ENCODE results near the gene ASAP3.

ASAP3 gene

DNA sequence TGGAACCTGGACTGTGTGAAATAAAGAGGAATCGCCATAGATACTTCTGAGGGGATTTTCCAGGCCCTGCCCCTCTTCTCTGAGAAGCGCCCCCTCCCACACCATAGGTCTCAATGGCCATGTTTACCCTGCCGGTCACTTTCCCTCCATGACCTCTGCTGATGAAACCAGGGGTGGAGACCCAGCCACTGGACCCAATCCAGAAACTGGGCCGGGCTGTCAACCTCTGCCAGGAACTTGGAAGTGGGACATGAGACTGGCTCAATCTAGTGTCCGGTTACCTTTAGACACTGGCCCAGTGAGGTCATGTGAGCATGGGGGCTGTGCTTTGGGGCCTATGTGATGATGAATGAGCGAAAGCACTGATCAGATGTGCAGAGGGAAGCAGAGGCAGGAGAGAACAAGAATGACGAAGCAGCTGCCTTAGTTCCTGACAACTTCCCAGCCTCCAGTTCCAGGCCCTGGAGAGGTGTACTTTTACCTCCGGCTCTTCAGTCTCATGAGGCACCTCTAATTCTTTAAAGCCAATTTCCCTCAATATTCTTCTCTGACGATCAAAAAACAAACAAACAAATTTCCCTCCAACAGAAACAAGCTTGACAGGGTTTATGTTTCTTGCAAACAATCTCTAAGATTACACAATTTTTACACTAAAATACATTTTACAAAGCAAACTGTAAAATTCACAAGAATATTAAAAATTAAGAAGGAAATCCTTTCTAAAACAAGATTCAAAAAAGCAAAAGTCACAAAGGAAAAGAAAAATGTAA, 4.9 kb downstream of the ASAP3 start:
- intact Hi-C loops (cut with DNase I; ENCODE audit: low total_unique reads), result no loop called here
- DNase-seq, result peak; percentile 87
- H3K27ac ChIP-seq, result peak overlapping the region; percentile 23 to 26
- H3K36me3 ChIP-seq, result no peaks in the 10 kb centered on the region
- no peak overlapping the region for H3K4me3 ChIP-seq
- TF ChIP-seq, protein P1, sequence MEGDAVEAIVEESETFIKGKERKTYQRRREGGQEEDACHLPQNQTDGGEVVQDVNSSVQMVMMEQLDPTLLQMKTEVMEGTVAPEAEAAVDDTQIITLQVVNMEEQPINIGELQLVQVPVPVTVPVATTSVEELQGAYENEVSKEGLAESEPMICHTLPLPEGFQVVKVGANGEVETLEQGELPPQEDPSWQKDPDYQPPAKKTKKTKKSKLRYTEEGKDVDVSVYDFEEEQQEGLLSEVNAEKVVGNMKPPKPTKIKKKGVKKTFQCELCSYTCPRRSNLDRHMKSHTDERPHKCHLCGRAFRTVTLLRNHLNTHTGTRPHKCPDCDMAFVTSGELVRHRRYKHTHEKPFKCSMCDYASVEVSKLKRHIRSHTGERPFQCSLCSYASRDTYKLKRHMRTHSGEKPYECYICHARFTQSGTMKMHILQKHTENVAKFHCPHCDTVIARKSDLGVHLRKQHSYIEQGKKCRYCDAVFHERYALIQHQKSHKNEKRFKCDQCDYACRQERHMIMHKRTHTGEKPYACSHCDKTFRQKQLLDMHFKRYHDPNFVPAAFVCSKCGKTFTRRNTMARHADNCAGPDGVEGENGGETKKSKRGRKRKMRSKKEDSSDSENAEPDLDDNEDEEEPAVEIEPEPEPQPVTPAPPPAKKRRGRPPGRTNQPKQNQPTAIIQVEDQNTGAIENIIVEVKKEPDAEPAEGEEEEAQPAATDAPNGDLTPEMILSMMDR (IDR thresholded peaks at IDR 0.05), result no peak
- H3K9me3 ChIP-seq, result no peaks in the 10 kb centered on the region
- H3K4me1 ChIP-seq, result peaks cover 0 to 48% (median 23%) of the 10 kb centered on the region in 4 donors
- H3K27me3 ChIP-seq, result no peaks in the 10 kb centered on the region

GRCh38 chr1:23477359-23478144, 6.4 kb downstream of the ASAP3 start:
- no peaks in the 10 kb centered on the region for H3K9me3 ChIP-seq
- H3K36me3 ChIP-seq, result no peaks in the 10 kb centered on the region
- no peak overlapping the region for H3K4me3 ChIP-seq
- no peak for DNase-seq
- H3K27me3 ChIP-seq, result no peaks in the 10 kb centered on the region
- peaks cover 0 to 40% (median 17%) of the 10 kb centered on the region in 4 donors for H3K4me1 ChIP-seq
- H3K27ac ChIP-seq, result no peak overlapping the region
- TF ChIP-seq, protein P1 (IDR thresholded peaks at IDR 0.05), result no peak
- intact Hi-C loops (cut with DNase I; ENCODE audit: low total_unique reads), result no loop called here

- Histone ChIP-seq H3K27me3 (no peaks in the 10 kb centered on the region), H3K9me3 (no peaks in the 10 kb centered on the region), H3K4me1 (peaks cover 0 to 35% (median 20%) of the 10 kb centered on the region in 4 donors), H3K36me3 (no peaks in the 10 kb centered on the region), H3K27ac (peak overlapping the region in 1 of 2 donors; percentile 10), H3K4me3 (no peak overlapping the region)
- DNase-seq, result no peak
- intact Hi-C loops (cut with DNase I; ENCODE audit: low total_unique reads), result no loop called here
- TF ChIP-seq, protein P1 (IDR thresholded peaks at IDR 0.05), result no peak
Observed at GRCh38 chr1:23475641-23476040, 8.3 kb downstream of the ASAP3 start.

GRCh38 chr1:23475134-23475628, 8.8 kb downstream of the ASAP3 start:
- TF ChIP-seq, protein P1 (IDR thresholded peaks at IDR 0.05), result no peak
- H3K4me1 ChIP-seq, result peaks cover 0 to 36% (median 22%) of the 10 kb centered on the region in 4 donors
- no peak overlapping the region for H3K4me3 ChIP-seq
- peak overlapping the region in 1 of 2 donors; percentile 10 for H3K27ac ChIP-seq
- no peaks in the 10 kb centered on the region for H3K27me3 ChIP-seq
- H3K9me3 ChIP-seq, result no peaks in the 10 kb centered on the region
- DNase-seq, result no peak
- H3K36me3 ChIP-seq, result no peaks in the 10 kb centered on the region
- intact Hi-C loops (cut with DNase I; ENCODE audit: low total_unique reads), result no loop called here

DNA sequence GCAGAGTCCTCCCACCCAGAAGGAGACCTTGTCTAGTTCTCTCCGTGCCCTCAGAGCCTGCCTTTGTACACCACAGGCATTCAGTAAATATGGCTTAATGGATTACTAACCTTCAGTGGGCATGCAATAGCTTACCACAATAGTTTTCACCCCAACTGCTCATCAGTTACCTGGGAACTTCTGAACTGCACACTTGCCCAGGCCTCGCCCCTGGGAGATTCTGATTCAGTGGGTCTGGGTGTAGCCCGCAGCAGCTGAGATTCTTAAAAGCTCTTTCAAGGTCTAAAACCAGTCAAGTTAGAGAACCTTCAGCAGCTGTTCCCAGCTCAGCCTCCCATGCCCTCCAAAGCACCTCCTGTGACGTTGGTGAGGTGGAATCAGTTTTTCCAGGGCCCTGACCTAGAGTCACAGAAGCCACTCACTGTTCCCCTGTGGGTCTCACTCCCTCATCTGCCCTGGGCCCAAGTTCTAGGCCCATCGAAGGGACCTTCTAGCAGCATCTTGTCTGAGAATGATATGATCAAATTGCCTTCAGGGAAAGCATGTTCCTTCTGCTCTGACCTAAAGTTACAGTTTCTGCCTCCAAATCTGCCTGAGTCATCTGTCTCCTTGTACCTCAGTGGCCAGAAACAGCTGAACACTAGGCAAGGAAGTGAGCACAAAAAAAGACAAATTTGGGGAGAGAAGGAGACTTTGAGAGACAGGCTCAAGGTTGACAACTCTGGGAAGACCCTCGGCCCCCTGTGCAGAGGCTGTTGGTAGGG, 10.8 kb downstream of the ASAP3 start:
- DNase-seq, result no peak
- Histone ChIP-seq H3K27me3 (no peaks in the 10 kb centered on the region), H3K9me3 (no peaks in the 10 kb centered on the region), H3K27ac (no peak overlapping the region), H3K36me3 (no peaks in the 10 kb centered on the region), H3K4me1 (peaks cover 0 to 33% (median 18%) of the 10 kb centered on the region in 4 donors), H3K4me3 (no peak overlapping the region)
- intact Hi-C loops (cut with DNase I; ENCODE audit: low total_unique reads), result no loop called here
- TF ChIP-seq, protein P1 (IDR thresholded peaks at IDR 0.05), result no peak
